HL-60 (cell line): ENCODE results near the gene PCLAF.

Source experiments
- DNase-seq, 2 experiments: peaks; one replicate each; pipeline ENCODE4 v3.0.0-alpha.2; 2010 to 2020; ENCODE audit warnings: low read depth in 1 of 2, low spot score in 1 of 2
- H3K27ac ChIP-seq: fragments of 250-450 bp; sonication (Bioruptor Pico); replicated peaks from 2 replicates; pipeline ENCODE4 v1.5.1; 2020; ENCODE audit warnings: mild to moderate bottlenecking, moderate library complexity
- H3K27me3 ChIP-seq: fragments of 250-450 bp; sonication (Bioruptor Pico); 2 replicates; pipeline ENCODE4 v1.5.1; 2021; ENCODE audit warnings: mild to moderate bottlenecking, moderate library complexity; ENCODE audit not compliant: insufficient read depth, poor library complexity, severe bottlenecking
- H3K4me3 ChIP-seq: replicated peaks from 2 replicates; pipeline ENCODE4 v1.5.1; 2011; ENCODE audit warnings: mild to moderate bottlenecking, control low read depth, low read length; ENCODE audit not compliant: insufficient read depth
- GABPA ChIP-seq: IDR thresholded peaks from 2 replicates; pipeline ENCODE4 v1.6.1; 2012; ENCODE audit warnings: low read depth
- POLR2AphosphoS5 ChIP-seq: IDR thresholded peaks from 2 replicates; pipeline ENCODE4 v1.6.1; 2012; ENCODE audit warnings: low read depth
- REST ChIP-seq: IDR thresholded peaks from 2 replicates; pipeline ENCODE4 v1.6.1; 2012; ENCODE audit warnings: low read depth; ENCODE audit not compliant: insufficient replicate concordance
- SPI1 ChIP-seq: IDR thresholded peaks from 2 replicates; pipeline ENCODE4 v1.6.1; 2012; ENCODE audit warnings: low read depth, mild to moderate bottlenecking, borderline replicate concordance
- long read RNA-seq: library from polyadenylated mRNA; unstranded; transcript quantifications from one replicate; pipeline ENCODE4 v2.0.0, GENCODE V29; 2020
- TF ChIP-seq, protein P1 (sequence below): IDR thresholded peaks from one replicate; pipeline ENCODE4 v1.5.1; 2011; ENCODE audit warnings: low read length, control low read depth, inconsistent platforms; ENCODE audit not compliant: insufficient read depth

PCLAF gene
- long read RNA-seq, transcript PCLAF-202 (3 exons, 911 nt): minor isoform, 44 of 679 reads
- long read RNA-seq, transcript PCLAF-201 (4 exons, 2,194 nt): major isoform, 629 of 679 reads
- long read RNA-seq, partial matches to known transcripts: 2 of 679 reads
- long read RNA-seq, other reads (novel, unspliced or antisense): 1 of 679 reads

DNA sequence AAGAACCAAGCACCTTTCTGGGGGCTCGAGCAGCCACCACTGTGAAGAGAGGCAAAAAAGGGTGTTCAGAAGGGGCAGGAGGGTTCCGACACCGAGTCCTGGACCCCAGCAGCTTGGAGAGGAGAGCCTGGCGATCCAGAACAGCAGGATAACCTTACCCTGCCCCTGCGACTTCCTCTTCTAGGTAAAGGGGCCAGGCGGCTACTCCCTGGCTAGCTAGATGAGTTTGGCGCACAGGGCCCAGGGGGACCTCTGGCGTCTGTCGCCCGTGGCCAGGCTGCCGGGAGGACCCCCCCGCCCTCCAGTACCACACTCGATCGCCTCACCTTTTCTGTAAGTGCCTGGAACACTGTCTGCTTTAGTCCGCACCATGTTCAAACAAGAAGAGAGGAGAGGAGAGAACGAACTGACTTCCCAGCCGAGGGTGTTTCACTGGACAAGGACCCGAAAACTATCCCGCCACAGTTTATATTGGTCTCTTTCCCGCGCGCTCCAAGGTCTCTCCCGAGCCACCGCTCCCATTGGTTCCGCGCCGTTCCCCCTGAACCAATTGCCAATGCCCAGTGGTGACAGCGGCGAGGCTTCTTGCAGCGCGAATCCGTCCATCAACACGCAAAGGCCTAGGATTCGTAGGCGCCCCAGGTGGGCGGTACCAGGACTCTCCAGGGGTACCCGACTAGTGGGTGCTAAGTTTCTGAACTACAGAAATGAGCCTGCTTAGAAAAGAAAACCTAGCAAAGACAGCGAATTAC lies at the start of gene PCLAF:
Gene PCLAF (minus strand): TSS at position 442 of the 752 bp plus-strand sequence. CDS start 70 bp downstream, at position 372.
- DNase-seq: peak; percentile 79 to 99
- H3K27me3 ChIP-seq: no peaks in the 10 kb centered on the region
- TF ChIP-seq SPI1 (peak; percentile 74), POLR2AphosphoS5 (peak; percentile 93), REST (no peak)
- H3K4me3 ChIP-seq: peak within 1 kb of the TSS; percentile 65
- H3K27ac ChIP-seq: peak within 1 kb of the TSS; percentile 92

- DNase-seq: peak; percentile 59 to 88
- TF ChIP-seq GABPA (no peak), REST (no peak), POLR2AphosphoS5 (peak; percentile 91), SPI1 (peak; percentile 2; the same call in 1 of the 2 replicates)
- TF ChIP-seq, protein P1, sequence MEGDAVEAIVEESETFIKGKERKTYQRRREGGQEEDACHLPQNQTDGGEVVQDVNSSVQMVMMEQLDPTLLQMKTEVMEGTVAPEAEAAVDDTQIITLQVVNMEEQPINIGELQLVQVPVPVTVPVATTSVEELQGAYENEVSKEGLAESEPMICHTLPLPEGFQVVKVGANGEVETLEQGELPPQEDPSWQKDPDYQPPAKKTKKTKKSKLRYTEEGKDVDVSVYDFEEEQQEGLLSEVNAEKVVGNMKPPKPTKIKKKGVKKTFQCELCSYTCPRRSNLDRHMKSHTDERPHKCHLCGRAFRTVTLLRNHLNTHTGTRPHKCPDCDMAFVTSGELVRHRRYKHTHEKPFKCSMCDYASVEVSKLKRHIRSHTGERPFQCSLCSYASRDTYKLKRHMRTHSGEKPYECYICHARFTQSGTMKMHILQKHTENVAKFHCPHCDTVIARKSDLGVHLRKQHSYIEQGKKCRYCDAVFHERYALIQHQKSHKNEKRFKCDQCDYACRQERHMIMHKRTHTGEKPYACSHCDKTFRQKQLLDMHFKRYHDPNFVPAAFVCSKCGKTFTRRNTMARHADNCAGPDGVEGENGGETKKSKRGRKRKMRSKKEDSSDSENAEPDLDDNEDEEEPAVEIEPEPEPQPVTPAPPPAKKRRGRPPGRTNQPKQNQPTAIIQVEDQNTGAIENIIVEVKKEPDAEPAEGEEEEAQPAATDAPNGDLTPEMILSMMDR: no peak
These were observed 48.9 kb upstream of the PCLAF start for GRCh38 chr15:64430000-64430735.

DNA sequence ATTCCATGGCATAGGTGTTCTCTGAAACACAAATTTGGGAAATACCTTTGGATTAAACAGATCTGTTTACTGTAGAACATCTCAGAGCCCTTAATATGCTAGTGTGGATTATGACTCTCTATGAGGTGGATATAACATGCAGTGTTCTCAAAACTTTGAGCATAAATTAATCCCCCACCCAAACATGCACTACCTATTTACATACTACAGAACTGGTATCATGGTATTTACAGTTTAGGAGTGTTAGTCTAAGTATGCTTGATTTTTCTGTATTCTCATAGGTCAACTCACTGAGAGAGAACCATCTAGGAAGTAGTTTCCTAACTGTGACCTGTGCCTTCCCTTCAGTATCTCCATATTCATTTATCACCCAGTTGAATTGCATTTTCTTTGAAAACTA lies 48.2 kb upstream of the PCLAF start:
- Histone ChIP-seq H3K4me3 (no peak overlapping the region), H3K27me3 (no peaks in the 10 kb centered on the region), H3K27ac (peak overlapping the region; percentile 86)
- DNase-seq: no peak
- TF ChIP-seq POLR2AphosphoS5: no peak

More at GRCh38 chr15:64430000-64430735, 48.9 kb upstream of the PCLAF start:
- Histone ChIP-seq H3K27ac (peak overlapping the region; percentile 86), H3K4me3 (no peak overlapping the region), H3K27me3 (no peaks in the 10 kb centered on the region)

DNA sequence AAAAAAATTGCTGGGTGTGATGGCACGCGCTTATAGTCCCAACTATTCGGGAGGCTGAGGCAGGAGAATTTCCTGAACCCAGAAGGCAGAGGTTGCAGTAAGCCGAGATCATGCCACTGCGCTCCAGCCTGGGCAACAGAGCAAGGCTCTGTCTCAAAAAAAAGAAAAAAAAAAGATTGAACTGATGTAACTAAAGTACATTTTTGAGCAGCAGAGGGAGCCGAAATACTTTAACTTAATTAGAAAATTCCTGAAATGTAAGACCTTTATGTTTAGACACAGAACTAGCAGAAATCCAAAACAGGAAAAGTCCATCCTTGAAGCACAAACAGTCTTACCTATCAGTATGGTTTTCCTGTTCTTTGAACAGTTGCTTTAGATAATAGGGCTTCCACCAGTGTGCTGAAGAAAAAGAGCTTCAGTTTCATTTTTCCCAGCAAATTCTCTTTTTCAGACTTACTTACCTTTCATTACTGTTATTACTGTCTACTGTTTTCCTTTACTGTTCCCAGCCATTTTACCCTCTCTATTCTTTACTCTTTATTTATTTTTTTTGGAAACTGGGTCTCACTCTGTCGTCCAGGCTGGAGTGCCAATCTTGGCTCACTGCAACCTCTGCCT lies 45.7 kb upstream of the PCLAF start:
- TF ChIP-seq POLR2AphosphoS5 (no peak), GABPA (no peak), SPI1 (no peak), REST (no peak)
- TF ChIP-seq, protein P1: no peak
- Histone ChIP-seq H3K27ac (no peak overlapping the region), H3K4me3 (no peak overlapping the region), H3K27me3 (no peaks in the 10 kb centered on the region)
- DNase-seq: no peak
